Tibial nerve (tissue), 4 donors: ENCODE measurements around the gene SEC16A.

Source experiments
- CTCF ChIP-seq, 5 experiments: fragments of 200-600 bp in 3 of 5; fragments of 450-650 bp in 2 of 5; sonication (generic) in 3 of 5; IDR thresholded peaks; one replicate each; pipeline ENCODE4 v1.5.1; 2016 to 2019; ENCODE audit warnings: antibody characterized with exemption in 5 of 5, mild to moderate bottlenecking in 3 of 5, moderate library complexity in 2 of 5
- EP300 ChIP-seq, 2 donors: sonication (generic); formaldehyde crosslinking; IDR thresholded peaks; one replicate each; pipeline ENCODE4 v1.6.1; 2017; ENCODE audit warnings: antibody characterized with exemption in 2 of 2, mild to moderate bottlenecking in 1 of 2
- POLR2A ChIP-seq, 2 donors: fragments of 450-650 bp; IDR thresholded peaks; one replicate each; pipeline ENCODE4 v1.6.1; 2017; ENCODE audit warnings: antibody characterized with exemption in 2 of 2, mild to moderate bottlenecking in 2 of 2, moderate library complexity in 2 of 2

GRCh38 chr9:136527721-136528710 lies 45.2 kb upstream of the SEC16A start:
- no peak for TF ChIP-seq CTCF (IDR thresholded peaks at IDR 0.05)
- no peak for TF ChIP-seq POLR2A (IDR thresholded peaks at IDR 0.05)
- TF ChIP-seq EP300 (IDR thresholded peaks at IDR 0.05): peak in 1 of 2 donors; percentile 16
